ENCODE data around the gene NOS2.

Gene NOS2

GRCh38 chr17:27818401-27819105 lies 18.2 kb upstream of the NOS2 start:
- TF ChIP-seq GATA2 (IDR thresholded peaks at IDR 0.05; ENCODE audit: low read depth, low read length) (no peak), GATA3 (IDR thresholded peaks at IDR 0.05; ENCODE audit: low read depth, low read length) (no peak)

- TF ChIP-seq GATA3 (IDR thresholded peaks at IDR 0.05; ENCODE audit: low read depth, low read length) (no peak), GATA2 (IDR thresholded peaks at IDR 0.05; ENCODE audit: low read depth, low read length) (no peak)
Measured at GRCh38 chr17:27817731-27818130, 17.4 kb upstream of the NOS2 start.

DNA sequence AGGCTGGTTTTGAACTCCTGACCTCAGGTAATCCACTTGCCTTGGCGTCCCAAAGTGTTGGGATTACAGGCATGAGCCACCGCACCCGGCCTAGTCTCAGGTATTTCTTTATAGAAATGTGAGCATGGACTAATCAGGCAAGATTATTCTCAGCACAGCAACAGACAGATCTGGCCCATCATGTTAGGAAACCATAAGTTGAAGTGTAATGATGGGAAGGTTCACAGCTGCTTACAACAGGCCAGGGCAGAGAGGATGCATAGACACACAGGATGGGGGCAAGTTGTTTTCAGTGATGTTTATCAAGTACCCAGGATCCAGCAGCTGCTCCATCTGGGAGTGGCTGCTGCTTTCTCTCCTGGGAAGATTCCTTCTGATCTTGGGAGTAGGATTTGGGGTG lies 16.6 kb upstream of the NOS2 start:
- TF ChIP-seq GATA3 (IDR thresholded peaks at IDR 0.05; ENCODE audit: low read depth, low read length) (no peak), GATA2 (IDR thresholded peaks at IDR 0.05; ENCODE audit: low read depth, low read length) (no peak)

DNA sequence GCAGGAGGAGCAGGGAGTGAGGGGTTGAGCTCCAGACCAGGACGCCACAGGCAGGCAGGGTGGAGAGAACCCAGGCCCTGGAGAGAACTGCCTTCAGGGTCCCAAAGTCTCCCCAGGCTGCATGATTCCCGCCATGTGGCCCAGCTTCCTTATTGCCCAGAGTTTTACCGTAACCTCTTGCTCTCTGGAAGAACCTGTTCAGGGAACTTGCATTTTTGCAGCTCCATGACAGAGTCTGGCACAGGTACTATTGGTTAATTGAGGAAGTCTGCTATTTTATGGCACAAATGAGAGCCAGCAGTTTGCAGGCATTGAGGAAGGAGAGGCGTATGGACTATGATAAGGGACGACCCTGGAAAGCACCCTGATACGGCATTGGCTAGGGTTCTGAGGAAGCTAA lies 11.6 kb upstream of the NOS2 start:
- TF ChIP-seq GATA3 (IDR thresholded peaks at IDR 0.05; ENCODE audit: low read depth, low read length) (no peak), GATA2 (IDR thresholded peaks at IDR 0.05; ENCODE audit: low read depth, low read length) (no peak)

GRCh38 chr17:27810902-27811557 lies 10.7 kb upstream of the NOS2 start:
- TF ChIP-seq GATA2 (IDR thresholded peaks at IDR 0.05; ENCODE audit: low read depth, low read length) (no peak), GATA3 (IDR thresholded peaks at IDR 0.05; ENCODE audit: low read depth, low read length) (no peak)

- no peak for TF ChIP-seq GATA2 (IDR thresholded peaks at IDR 0.05; ENCODE audit: low read depth, low read length)
- no peak for TF ChIP-seq GATA3 (IDR thresholded peaks at IDR 0.05; ENCODE audit: low read depth, low read length)
Measured at GRCh38 chr17:27810211-27810901, 10.0 kb upstream of the NOS2 start.

GRCh38 chr17:27809555-27809954 lies 9.2 kb upstream of the NOS2 start:
- TF ChIP-seq GATA3 (IDR thresholded peaks at IDR 0.05; ENCODE audit: low read depth, low read length) (no peak), GATA2 (IDR thresholded peaks at IDR 0.05; ENCODE audit: low read depth, low read length) (no peak)

GRCh38 chr17:27808628-27809027 lies 8.3 kb upstream of the NOS2 start:
- TF ChIP-seq GATA2 (IDR thresholded peaks at IDR 0.05; ENCODE audit: low read depth, low read length) (no peak), GATA3 (IDR thresholded peaks at IDR 0.05; ENCODE audit: low read depth, low read length) (no peak)

DNA sequence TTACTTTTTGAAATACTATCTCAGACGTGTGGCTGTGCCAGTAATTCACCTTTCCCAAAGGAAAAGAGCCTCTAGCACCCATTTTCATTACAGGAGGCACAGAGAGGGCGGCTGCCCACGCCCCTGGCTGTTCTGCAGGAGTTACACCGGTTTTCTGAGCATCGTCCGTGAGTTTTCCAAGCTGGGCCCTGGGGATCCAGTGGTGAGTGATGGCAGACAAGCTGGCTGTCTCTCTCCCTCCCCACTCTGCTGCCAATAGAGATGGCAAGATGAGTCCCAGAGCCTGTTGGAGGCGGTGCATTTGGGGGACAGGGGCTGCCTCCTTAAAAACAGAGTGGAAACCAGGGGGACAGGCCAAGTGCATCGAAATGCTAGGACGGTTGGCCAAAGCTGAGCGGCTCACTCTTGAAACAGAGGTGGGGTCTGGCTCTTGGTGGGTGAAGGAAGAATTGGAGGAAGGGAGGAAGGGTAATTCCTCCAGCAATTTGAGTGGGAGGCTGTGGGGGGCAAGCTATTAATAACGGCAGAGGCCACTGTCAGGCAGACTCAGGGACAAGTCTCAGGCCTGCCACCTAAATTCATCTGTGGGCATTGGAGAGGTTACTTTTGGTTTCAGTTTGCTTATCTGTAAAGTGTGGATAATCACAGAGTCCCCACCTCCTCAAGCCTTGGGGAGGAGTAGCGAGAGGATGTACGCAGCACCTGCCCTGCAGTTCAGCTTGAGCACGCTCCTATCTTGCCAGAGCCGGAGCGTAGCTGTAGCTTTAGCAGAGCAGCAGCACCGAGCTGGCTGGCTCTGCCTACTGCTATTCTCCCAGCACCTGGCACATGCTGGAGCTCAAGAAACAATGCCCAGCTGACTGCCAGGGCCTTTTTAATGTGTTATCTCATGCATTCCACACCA lies 7.5 kb upstream of the NOS2 start:
- TF ChIP-seq GATA2 (IDR thresholded peaks at IDR 0.05; ENCODE audit: low read depth, low read length) (no peak), GATA3 (IDR thresholded peaks at IDR 0.05; ENCODE audit: low read depth, low read length) (no peak)

GRCh38 chr17:27805520-27806146 lies 5.3 kb upstream of the NOS2 start:
- TF ChIP-seq GATA3 (IDR thresholded peaks at IDR 0.05; ENCODE audit: low read depth, low read length) (no peak), GATA2 (IDR thresholded peaks at IDR 0.05; ENCODE audit: low read depth, low read length) (no peak)

DNA sequence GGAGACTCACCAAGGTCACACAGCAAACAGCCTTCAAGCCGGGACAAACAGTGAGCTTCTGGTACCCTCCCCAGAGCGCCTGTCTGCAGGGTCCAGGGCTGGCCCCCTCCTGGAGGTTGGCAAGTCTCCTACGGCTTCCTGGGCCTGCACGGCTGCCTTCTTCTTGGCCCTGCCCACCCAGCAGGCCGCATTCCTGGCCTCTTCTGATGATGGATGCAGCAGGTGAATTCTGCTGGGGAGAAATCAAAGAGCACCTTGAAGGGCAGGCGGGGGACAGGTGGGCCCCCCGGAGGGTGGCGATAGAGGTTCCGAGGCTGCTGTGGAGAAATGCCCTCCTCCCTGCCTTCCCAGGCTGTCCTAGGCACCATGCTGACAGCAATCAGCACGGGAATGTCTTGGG lies 3.8 kb upstream of the NOS2 start:
- TF ChIP-seq GATA2 (IDR thresholded peaks at IDR 0.05; ENCODE audit: low read depth, low read length) (no peak), GATA3 (IDR thresholded peaks at IDR 0.05; ENCODE audit: low read depth, low read length) (no peak)

- TF ChIP-seq GATA2 (IDR thresholded peaks at IDR 0.05; ENCODE audit: low read depth, low read length) = no peak
- no peak for TF ChIP-seq GATA3 (IDR thresholded peaks at IDR 0.05; ENCODE audit: low read depth, low read length)
Measured at GRCh38 chr17:27802962-27803680, 2.8 kb upstream of the NOS2 start.

GRCh38 chr17:27802033-27802432 lies 1.7 kb upstream of the NOS2 start:
- no peak for TF ChIP-seq GATA3 (IDR thresholded peaks at IDR 0.05; ENCODE audit: low read depth, low read length)
- no peak for TF ChIP-seq GATA2 (IDR thresholded peaks at IDR 0.05; ENCODE audit: low read depth, low read length)

Data from SH-SY5Y (cell line).